ENCODE data around the gene QSOX2.

DNA sequence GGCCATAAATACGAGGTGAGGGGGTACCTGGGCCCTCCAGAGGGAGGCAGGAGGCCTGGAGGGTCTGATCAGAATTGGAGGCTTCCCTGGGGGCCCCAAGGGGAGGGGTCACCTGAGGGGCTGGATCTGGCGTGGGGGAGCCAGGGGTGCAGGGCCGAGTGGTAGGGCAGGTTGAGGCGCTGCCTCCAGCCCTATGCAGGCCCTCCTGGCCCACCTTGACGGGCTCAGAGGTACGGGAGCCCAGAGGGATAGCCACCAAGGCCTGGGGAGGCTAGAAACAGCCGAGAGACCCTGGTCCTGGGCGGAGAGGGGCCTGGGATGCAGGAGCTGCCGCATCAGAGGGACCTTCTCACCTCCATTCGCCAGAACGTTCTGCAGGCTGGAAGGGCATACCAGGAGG lies 65.0 kb downstream of the QSOX2 start:
- TF ChIP-seq, protein P1, sequence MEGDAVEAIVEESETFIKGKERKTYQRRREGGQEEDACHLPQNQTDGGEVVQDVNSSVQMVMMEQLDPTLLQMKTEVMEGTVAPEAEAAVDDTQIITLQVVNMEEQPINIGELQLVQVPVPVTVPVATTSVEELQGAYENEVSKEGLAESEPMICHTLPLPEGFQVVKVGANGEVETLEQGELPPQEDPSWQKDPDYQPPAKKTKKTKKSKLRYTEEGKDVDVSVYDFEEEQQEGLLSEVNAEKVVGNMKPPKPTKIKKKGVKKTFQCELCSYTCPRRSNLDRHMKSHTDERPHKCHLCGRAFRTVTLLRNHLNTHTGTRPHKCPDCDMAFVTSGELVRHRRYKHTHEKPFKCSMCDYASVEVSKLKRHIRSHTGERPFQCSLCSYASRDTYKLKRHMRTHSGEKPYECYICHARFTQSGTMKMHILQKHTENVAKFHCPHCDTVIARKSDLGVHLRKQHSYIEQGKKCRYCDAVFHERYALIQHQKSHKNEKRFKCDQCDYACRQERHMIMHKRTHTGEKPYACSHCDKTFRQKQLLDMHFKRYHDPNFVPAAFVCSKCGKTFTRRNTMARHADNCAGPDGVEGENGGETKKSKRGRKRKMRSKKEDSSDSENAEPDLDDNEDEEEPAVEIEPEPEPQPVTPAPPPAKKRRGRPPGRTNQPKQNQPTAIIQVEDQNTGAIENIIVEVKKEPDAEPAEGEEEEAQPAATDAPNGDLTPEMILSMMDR (IDR thresholded peaks at IDR 0.05; ENCODE audit: low read length): no peak
- no peak for TF ChIP-seq EZH2phosphoT487 (IDR thresholded peaks at IDR 0.05; ENCODE audit: low read length)
